Fibroblast of the aortic adventitia (primary cell): ENCODE measurements around the gene DDX6. TPM values are rescaled to one million over a fixed set of nuclear protein-coding genes. Genes with fewer than 3 reads are reported as not detected.
"Not testable (repeated sequence)": the region's sequence is repeated elsewhere in the genome, so short reads cannot be mapped to it uniquely, and the experiment has no call there.

ENCODE experiments used
- DNase-seq: peaks from one replicate; pipeline ENCODE4 v3.0.0-alpha.2; 2010; ENCODE audit warnings: low read depth
- H3K4me3 ChIP-seq: 2 replicates; pipeline ENCODE4 v1.5.1; 2011; ENCODE audit warnings: low read depth, mild to moderate bottlenecking, control low read depth, low read length, moderate library complexity
- total RNA-seq: library from RNA; depleted of rRNA; stranded (reverse); fragments of >200 nt; gene quantifications from 2 replicates; pipeline ENCODE4 v1.2.3, GENCODE V29; 2012; ENCODE audit warnings: low replicate concordance
- TF ChIP-seq, protein P1 (sequence below): IDR thresholded peaks from 2 replicates; pipeline ENCODE4 v1.5.1; 2011; ENCODE audit warnings: mild to moderate bottlenecking, low read length, control low read depth, inconsistent platforms; ENCODE audit not compliant: insufficient read depth

DDX6 gene
- total RNA-seq, 1 donor, result 174 TPM

DNA sequence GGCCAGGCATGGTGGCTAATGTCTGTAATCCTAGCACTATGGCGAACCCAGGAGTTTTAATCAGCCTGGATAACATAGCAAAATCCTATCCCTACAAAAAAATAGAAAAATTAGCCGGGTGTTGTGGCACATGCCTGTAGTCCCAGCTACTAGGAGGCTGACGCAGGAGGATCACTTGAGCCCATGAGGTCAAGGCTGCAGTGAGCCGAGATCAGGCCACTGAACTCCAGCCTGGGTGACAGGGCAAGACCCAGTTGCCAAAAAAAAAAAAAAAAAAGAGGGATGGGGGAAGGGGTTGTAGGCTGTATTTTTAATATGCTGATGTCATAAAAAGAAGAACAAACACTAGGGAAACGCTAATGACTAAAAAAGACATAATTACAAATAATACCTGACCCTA is 12.1 kb downstream of the DDX6 start:
- TF ChIP-seq, protein P1, sequence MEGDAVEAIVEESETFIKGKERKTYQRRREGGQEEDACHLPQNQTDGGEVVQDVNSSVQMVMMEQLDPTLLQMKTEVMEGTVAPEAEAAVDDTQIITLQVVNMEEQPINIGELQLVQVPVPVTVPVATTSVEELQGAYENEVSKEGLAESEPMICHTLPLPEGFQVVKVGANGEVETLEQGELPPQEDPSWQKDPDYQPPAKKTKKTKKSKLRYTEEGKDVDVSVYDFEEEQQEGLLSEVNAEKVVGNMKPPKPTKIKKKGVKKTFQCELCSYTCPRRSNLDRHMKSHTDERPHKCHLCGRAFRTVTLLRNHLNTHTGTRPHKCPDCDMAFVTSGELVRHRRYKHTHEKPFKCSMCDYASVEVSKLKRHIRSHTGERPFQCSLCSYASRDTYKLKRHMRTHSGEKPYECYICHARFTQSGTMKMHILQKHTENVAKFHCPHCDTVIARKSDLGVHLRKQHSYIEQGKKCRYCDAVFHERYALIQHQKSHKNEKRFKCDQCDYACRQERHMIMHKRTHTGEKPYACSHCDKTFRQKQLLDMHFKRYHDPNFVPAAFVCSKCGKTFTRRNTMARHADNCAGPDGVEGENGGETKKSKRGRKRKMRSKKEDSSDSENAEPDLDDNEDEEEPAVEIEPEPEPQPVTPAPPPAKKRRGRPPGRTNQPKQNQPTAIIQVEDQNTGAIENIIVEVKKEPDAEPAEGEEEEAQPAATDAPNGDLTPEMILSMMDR, result no peak

DNA sequence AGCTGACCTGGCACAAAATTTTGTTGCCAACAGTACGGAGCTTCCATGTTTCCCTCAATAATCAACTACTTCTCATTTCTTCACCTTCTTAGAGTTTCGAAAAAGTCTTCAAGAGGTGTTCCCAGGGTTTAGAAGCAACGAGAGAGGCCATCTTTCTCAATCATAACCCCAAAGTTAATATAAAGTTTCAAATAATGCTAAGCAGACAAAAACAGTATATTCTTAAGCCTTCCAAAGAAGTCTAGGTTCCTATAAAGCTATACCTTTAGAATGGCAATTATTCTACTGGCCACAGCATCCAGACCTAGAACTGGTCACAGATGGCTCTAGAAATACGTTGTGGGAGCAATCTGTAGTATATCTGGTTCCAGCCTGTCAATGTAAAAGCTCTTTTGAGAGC is 16.9 kb downstream of the DDX6 start:
- no peak for DNase-seq
- H3K4me3 ChIP-seq, result no peak overlapping the region
- TF ChIP-seq, protein P1, result no peak

More for the DNA sequence above, 12.1 kb downstream of the DDX6 start:
- no peak for DNase-seq
- no peak overlapping the region for H3K4me3 ChIP-seq

DNA sequence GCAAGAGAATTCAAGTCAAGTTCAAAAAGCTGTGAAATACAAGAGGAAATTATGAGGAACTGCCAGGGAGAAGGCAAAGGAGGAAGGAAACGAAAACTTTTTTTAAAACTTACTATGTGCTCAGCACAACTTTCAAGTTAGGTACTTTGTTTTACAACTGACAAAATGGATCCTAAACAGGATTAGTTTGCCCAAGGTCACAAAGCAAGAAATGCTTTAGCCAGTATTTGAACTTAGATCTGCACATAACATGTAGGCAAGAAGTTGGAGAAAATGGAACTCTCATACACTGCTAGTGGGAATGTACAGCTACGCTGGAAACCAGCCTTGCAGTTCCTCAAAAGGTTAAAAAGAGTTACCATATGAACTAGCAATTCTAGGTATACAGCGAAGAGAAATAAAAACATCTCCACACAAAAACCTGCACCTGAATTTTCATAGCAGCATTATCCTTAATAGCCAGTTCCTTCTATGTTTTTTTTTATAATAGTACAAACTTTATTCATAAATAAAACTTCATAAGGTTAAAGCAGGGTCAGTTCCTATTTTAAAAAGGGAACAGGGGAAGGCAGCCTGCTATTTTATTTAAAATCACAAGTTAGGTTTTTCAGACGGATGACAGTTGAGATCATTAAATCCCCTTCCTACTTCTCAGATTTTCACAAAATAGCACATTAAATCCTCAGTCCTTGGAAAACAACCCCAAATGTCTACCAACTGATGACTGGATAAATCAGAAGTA is 19.2 kb downstream of the DDX6 start:
- H3K4me3 ChIP-seq, result no peak overlapping the region
- TF ChIP-seq, protein P1, result no peak
- no peak for DNase-seq

DNA sequence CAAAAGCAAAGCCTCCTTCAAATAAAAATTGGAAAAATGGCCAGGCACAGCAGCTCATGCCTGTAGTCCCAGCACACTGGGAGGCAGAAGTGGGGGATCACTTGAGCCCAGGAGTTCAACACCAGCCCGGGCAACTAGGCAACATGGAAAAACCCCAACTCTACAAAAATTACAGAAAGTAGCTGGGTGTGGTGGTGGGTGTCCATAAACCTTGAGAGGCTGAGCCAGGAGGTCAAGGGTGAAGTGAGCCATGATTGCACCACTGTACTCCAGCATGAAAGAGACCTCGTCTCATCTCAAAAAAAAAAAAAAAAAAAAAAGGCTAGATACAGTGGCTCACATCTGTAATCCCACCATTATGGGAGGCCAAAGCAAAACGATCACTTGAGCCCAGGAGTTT is 22.3 kb downstream of the DDX6 start:
- TF ChIP-seq, protein P1, result no peak
- no peak overlapping the region for H3K4me3 ChIP-seq
- no peak for DNase-seq

DNA sequence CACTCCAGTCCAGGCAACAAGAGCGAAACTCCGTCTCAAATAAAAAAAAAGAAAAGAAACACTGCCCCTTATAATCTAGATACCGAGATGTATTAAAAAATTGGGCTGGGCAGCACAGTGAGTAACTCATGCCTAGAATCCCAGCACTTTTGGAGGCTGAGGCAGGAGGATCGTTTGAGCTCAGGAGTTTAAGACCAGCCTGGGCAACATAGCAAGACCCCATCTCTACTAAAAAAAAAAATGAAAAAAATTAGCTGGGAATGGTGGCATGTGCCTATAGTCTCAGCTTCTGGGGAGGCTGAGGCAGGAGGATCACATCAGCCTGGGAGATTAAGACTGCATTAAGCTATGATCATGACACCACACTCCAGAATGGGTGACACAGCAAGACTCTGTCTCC is 24.9 kb downstream of the DDX6 start:
- DNase-seq, result no peak
- TF ChIP-seq, protein P1, result no peak
- no peak overlapping the region for H3K4me3 ChIP-seq

DNA sequence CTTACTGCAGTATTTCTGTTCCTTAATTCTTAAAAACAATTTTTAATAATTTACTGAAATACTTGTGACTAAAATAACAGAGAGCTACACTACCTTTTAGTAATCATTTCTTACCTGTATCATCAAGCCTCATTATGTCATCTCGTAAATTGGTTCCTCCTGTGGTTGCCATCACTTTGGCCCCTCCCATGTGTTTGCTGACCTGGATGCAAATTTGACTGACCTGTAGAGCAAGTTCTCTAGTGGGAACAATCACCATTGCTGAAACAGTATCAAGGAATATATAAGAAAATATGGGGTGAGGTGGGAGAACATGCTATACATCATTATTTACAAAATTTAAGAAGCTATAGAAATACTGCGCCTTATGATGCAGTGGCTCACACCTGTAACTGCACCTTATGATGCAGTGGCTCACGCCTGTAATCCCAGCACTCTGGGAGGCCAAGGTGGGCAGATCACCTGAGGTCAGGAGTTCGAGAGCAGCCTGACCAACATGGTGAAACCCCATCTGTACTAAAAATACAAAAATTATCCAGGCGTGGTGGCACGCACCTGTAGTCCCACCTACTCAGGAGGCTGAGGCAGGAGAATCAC is 25.8 kb downstream of the DDX6 start:
- DNase-seq, H3K4me3 ChIP-seq: not testable (repeated sequence)

DNA sequence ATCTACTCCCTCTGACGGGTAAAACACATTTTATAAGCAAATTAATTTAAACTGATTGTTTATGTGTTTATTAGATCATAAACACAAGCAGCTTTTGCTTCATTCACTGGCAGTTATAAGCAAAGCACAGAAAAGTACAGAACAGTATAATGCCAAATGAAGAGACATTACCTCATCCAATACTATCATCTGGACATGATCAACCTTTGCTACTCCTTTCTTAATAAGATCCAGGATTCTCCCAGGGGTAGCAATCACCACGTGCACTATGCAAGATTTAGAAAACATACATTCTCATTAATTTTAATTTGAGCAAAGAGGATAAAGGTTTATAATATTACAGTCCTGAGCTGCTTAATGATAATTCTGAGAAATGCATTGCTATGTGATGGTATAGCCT is 27.9 kb downstream of the DDX6 start:
- TF ChIP-seq, protein P1, result no peak
- DNase-seq, result no peak
- H3K4me3 ChIP-seq, result no peak overlapping the region

DNA sequence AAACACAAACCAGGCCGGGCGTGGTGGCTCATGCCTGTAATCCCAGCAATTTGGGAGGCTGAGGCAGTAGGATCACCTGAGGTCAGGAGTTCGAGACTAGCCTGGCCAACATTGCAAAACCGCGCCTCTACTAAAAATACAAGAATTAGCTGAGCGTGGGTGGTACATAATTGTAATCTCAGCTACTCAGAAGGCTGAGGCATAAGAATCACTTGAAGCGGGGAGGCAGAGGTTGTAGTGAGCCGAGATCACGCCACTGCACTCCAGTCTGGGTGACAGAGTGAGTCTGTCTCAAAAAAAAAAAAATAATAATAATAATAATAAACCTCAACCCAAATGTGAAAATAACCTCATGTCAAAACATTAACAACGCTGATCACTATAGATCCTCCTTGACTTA is 29.0 kb downstream of the DDX6 start:
- H3K4me3 ChIP-seq, DNase-seq: not testable (repeated sequence)
